Skeletal muscle tissue (tissue), 4 donors: ENCODE results near the gene CLDN3. TPM values are rescaled to one million over a fixed set of nuclear protein-coding genes. Genes with fewer than 3 reads are reported as not detected.

Experiments used
- H3K27ac ChIP-seq: one replicate; pipeline ENCODE4 v1.7.0; 2013; ENCODE audit warnings: mild to moderate bottlenecking, low read depth, low read length, inconsistent platforms
- H3K27me3 ChIP-seq, 3 donors: one replicate each; pipeline ENCODE4 v1.7.0; 2013; ENCODE audit warnings: low read length in 3 of 3; ENCODE audit not compliant: control insufficient read depth in 3 of 3, insufficient read depth in 3 of 3
- H3K36me3 ChIP-seq, 3 donors: one replicate each; pipeline ENCODE4 v1.7.0; 2013; ENCODE audit warnings: low read length in 3 of 3; ENCODE audit not compliant: control insufficient read depth in 3 of 3, insufficient read depth in 3 of 3
- H3K4me1 ChIP-seq, 3 donors: one replicate each; pipeline ENCODE4 v1.7.0; 2013; ENCODE audit warnings: low read length in 3 of 3, mild to moderate bottlenecking in 3 of 3; ENCODE audit not compliant: control insufficient read depth in 3 of 3, insufficient read depth in 3 of 3
- H3K4me3 ChIP-seq, 3 donors: one replicate each; pipeline ENCODE4 v1.7.0; 2013; ENCODE audit warnings: low read length in 3 of 3
- H3K9ac ChIP-seq, 3 donors: one replicate each; pipeline ENCODE4 v1.7.0; 2013; ENCODE audit warnings: low read length in 3 of 3, mild to moderate bottlenecking in 3 of 3, moderate library complexity in 2 of 3, low read depth in 1 of 3
- H3K9me3 ChIP-seq, 3 donors: one replicate each; pipeline ENCODE4 v1.7.0; 2013; ENCODE audit warnings: low read length in 3 of 3; ENCODE audit not compliant: control insufficient read depth in 3 of 3
- total RNA-seq: library from RNA; depleted of rRNA; stranded (reverse); fragments of >200 nt; gene quantifications from one replicate; pipeline ENCODE4 v1.2.3, GENCODE V29; 2014
- donor health status: Osteomylitis.

Gene CLDN3
- total RNA-seq, 1 donor from 2014 or later: 0.52 TPM

DNA sequence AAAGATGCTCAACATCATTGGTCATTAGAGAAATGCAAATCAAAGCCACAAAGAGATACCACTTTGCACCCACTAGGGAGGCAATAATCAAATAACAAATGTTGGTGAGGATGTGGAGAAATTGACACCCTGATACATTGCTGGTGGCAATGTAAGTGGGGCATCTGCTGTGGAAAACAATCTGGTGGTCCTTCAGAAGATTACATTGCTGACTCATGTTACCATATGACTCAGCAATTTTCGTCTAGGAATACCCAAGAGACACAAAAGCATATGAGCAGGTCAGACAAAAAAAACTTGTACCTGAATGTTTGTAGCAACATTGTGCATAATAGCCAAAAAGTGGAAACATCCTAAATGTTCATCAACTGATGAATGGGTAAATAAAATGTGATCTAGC lies 4.9 kb upstream of the CLDN3 start:
- Histone ChIP-seq H3K9me3 (no peaks in the 10 kb centered on the region), H3K4me3 (no peak overlapping the region), H3K36me3 (no peaks in the 10 kb centered on the region), H3K9ac (no peak overlapping the region), H3K27ac (no peak overlapping the region), H3K4me1 (peaks cover 0 to 7% (median 5%) of the 10 kb centered on the region in 3 donors), H3K27me3 (peaks cover 16 to 26% (median 23%) of the 10 kb centered on the region in 3 donors)

DNA sequence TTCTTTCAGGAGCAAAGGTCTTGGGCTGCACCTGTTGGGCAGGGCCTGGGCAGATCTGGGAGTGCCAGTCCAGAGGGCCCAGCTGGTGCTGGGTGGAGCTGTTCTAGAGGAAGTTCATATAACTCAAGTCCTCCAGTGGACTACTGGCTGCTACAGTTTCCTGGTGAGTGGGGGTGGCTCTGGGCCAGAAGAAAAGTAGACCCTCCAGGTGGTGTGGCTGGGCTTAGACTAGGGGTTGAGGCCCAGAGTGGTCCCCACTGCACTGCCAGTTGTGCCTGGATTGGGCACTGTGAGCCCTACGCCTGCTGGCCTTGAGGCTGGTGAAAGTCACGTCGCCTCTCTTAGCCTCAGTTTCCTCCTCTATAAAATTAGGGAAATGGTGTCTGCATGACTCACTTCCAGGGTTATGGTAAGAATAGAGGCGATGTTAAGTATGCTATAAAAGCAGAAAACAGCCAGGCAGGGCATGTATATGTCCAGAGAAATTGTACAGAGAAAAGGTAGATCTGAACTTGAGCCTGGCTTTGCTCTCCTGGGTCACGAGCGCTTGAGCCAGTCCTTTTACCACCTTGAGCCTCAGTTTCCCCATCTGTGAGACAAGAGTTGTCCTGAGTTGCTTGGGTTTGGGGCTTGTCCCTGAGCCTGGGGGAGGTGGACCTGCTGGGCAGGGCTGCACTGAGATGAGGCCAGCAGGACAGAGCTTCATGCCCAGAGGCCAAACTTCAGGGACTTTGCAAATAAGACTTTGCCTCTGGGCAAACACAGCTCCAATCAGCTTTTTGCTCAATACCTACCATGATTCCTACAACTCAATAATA lies 3.8 kb upstream of the CLDN3 start:
- H3K36me3 ChIP-seq: no peaks in the 10 kb centered on the region
- H3K9me3 ChIP-seq: no peaks in the 10 kb centered on the region
- H3K4me3 ChIP-seq: no peak overlapping the region
- H3K9ac ChIP-seq: no peak overlapping the region
- H3K27ac ChIP-seq: no peak overlapping the region
- H3K27me3 ChIP-seq: peaks cover 26 to 36% (median 28%) of the 10 kb centered on the region in 3 donors
- peaks cover 0 to 7% (median 5%) of the 10 kb centered on the region in 3 donors for H3K4me1 ChIP-seq

DNA sequence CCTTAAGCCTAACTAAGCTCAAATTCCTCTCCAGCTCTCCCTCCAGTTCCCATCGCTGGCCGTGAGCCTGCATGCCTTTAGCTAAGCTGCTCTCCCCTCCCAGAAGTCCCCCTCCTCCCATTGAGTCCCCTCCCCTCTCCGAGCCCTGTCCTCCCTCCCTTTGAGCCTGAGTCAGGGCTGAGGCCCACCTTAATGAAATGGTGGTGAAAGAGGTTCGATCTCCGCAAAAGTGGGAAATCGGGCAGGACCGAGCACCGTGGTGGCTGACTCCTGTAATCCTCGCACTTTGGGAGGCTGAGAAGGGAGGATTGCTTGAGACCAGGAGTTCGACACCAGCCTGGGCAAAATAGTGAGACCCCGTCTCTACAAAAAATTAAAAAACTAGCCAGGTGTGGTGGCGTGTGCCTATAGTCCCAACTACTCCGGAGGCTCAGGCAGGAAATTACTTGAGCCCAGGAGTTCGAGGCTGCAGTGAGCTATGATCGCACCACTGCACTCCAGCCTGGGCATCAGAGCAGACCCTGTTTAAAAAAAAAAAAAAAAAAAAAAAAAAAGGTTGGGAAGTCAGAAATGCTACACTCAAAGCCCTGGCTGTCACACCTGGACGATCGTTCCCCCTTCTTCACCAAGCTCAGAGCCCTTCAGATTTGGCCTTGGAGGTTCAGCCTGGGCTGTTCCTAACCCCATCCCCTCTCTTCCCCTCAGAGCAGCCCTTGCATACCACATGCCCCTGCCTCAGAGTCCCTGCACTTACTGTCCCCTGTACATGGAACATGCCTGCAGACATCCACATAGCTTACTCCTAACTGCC lies 995 bp upstream of the CLDN3 start:
- H3K9me3 ChIP-seq: no peaks in the 10 kb centered on the region
- peaks cover 45 to 57% (median 46%) of the 10 kb centered on the region in 3 donors for H3K27me3 ChIP-seq
- no peak overlapping the region for H3K4me3 ChIP-seq
- no peaks in the 10 kb centered on the region for H3K36me3 ChIP-seq
- peaks cover 0 to 7% (median 5%) of the 10 kb centered on the region in 3 donors for H3K4me1 ChIP-seq
- no peak overlapping the region for H3K9ac ChIP-seq
- H3K27ac ChIP-seq: no peak overlapping the region

DNA sequence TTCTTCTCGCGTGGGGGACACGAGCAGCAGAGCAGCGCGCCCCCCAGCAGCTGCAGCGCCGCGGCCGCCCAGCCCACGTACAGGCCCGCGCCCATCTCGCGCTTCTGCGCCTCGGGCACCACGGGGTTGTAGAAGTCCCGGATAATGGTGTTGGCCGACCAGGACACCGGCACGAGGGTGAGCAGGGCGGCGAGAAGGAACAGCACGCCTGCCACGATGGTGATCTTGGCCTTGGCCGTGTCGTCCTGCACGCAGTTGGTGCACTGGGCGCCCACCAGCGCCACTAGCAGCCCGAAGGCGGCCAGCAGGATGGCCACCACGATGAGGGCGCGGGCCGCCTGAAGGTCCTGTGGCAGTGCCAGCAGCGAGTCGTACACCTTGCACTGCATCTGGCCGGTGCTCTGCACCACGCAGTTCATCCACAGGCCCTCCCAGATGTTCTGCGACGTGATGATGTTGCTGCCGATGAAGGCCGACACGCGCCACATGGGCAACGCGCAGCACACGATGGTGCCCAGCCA lies 529 bp downstream of the CLDN3 start:
- H3K36me3 ChIP-seq: no peaks in the 10 kb centered on the region
- peaks cover 45 to 57% (median 46%) of the 10 kb centered on the region in 3 donors for H3K27me3 ChIP-seq
- no peak overlapping the region for H3K4me3 ChIP-seq
- H3K9ac ChIP-seq: no peak overlapping the region
- H3K27ac ChIP-seq: no peak overlapping the region
- H3K4me1 ChIP-seq: peaks cover 0 to 7% (median 5%) of the 10 kb centered on the region in 3 donors
- no peaks in the 10 kb centered on the region for H3K9me3 ChIP-seq

DNA sequence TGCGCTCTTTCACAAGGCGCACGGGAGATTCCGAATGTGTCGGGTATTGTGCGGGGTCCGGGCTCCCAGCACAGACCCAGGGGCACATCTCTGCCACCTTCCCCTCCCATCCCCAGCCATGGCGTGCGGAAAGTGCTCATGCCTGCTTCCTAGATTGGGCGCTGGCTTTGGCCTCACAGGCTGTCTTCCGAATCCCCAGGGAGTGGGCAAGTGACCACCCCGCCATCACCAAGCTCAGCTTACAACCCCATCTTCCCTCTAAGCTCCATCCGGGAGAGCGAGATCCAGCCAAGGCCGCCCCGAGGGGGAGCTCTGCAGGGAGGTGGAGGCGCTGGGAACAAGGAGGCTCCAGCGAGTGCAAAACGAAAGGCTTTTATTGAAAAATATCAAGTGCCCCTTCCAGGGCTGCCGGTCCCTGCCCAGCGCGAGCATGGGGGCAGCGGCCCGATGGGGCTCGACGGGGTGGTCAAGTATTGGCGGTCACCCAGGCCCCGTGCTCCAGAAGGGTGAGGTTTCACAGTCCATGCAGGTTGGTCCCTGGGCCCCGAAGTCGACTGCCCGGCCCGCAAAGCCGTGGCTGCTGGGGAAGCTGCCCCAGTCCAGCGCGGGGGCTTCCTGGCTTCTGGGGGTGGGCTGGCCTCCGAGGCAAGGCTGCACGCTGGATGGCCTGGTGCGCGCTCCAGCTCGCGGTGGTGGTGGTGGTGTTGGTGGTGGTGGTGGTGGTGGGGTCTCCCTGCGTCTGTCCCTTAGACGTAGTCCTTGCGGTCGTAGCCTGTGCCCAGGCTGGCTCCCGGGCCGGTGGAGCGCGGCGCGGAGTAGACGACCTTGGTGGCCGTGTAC lies 1.2 kb downstream of the CLDN3 start:
- no peaks in the 10 kb centered on the region for H3K9me3 ChIP-seq
- no peaks in the 10 kb centered on the region for H3K36me3 ChIP-seq
- no peak overlapping the region for H3K27ac ChIP-seq
- no peak overlapping the region for H3K9ac ChIP-seq
- peaks cover 45 to 54% (median 46%) of the 10 kb centered on the region in 3 donors for H3K27me3 ChIP-seq
- no peak overlapping the region for H3K4me3 ChIP-seq
- H3K4me1 ChIP-seq: peaks cover 0 to 7% (median 5%) of the 10 kb centered on the region in 3 donors

DNA sequence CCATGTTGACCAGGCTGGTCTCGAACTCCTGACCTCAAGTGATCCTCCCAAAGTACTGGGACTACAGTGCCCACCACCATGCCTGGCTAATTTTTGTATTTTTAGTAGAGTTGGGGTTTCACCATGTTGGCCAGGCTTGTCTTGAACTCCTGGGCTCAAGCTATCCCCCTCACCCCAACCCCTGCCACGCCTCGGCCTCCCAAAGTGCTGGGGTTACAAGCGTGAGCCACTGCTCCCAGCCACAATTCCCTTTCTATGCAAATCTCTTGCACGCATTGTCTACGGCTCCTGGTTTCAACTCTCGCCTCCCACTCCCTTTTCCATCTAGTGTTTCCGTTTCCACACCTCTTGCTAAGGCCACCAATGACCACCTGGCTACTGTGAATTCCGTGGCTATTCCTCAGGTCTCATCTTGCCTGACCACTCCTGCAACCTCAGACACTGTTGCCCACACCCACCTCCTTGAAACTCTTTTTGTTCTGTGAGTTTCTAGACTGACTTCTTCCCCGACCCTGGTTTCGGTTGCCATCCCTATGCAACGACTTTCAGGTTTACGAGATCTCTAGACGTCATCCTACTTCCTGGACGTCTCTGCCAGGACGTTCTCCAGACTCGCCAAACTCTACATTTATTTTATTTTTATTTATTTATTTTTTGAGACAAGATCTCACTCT lies 3.4 kb downstream of the CLDN3 start:
- Histone ChIP-seq H3K9me3 (no peaks in the 10 kb centered on the region), H3K27ac (no peak overlapping the region), H3K4me3 (no peak overlapping the region), H3K9ac (no peak overlapping the region), H3K4me1 (peaks cover 0 to 7% (median 5%) of the 10 kb centered on the region in 3 donors), H3K36me3 (no peaks in the 10 kb centered on the region), H3K27me3 (peaks cover 36 to 47% (median 45%) of the 10 kb centered on the region in 3 donors)

DNA sequence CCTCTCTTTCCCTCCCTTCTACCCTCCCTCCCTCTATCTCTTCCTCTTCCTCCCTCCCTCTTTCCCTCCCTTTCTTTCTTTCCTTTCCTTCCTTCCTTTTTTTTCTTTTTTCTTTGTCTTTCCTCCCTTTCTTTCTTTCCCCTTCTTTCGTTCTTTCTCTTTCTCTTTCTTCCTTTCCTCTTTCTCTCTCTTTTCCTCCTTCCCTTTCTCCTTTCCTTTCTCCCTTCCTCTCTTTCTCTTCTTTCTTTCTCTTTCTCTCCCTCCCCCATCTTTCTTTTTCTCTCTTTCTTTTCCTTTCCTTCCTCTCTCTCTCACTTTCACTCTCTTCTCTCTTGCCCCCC lies 7.4 kb downstream of the CLDN3 start:
- no peaks in the 10 kb centered on the region for H3K36me3 ChIP-seq
- no peak overlapping the region for H3K9ac ChIP-seq
- no peaks in the 10 kb centered on the region for H3K9me3 ChIP-seq
- H3K4me1 ChIP-seq: peaks cover 2 to 5% (median 4%) of the 10 kb centered on the region in 3 donors
- peaks cover 6 to 8% (median 8%) of the 10 kb centered on the region in 3 donors for H3K27me3 ChIP-seq
- no peak overlapping the region for H3K27ac ChIP-seq
- H3K4me3 ChIP-seq: no peak overlapping the region

DNA sequence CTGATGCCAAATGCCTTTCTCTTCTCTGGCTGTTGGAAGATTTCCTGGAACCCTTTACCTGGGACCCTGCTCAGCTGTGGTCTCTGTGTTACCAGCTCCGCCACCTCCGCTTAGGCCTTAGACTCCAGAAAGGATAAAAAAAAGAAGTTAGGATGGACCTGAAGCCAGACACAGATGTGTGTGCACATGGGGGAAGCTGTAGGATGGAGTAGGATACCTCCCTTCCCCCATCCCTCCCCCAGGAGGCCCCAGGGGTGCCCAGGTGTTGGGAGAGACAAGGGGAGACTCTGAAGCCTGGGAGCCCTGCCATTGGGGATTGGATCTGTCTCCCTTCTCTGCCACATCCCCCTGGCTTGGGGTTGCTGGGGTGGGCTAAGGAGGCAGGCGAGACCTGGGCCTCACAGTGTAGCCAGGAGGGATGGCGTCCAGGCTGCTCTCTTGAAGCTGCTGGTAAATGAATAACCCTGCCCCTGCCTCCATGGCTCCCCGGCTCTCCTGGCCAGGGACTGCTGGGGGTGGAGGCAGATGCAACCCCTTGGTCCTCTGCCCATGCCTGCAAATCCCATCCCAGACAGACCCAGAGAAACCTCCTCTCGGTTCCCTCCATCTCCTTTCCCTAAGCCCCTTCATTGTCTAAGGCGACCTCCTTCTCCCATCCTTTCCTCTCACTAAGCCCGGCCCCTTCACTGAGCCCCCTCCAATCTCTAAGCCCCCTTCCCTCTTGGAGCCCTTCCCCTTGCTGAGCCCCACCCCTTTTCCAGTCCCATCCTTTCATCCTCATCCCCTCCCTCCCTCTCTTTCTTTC lies 8.0 kb downstream of the CLDN3 start:
- peaks cover under 1 to 3% (median 3%) of the 10 kb centered on the region in 3 donors for H3K27me3 ChIP-seq
- H3K4me1 ChIP-seq: peaks cover 2 to 5% (median 4%) of the 10 kb centered on the region in 3 donors
- no peak overlapping the region for H3K9ac ChIP-seq
- H3K27ac ChIP-seq: no peak overlapping the region
- H3K4me3 ChIP-seq: no peak overlapping the region
- H3K9me3 ChIP-seq: no peaks in the 10 kb centered on the region
- no peaks in the 10 kb centered on the region for H3K36me3 ChIP-seq
